Mucosa of rectum (tissue), 2 donors: Measurements from ENCODE around the gene PROM2.
"Not testable (repeated sequence)": the region's sequence is repeated elsewhere in the genome, so short reads cannot be mapped to it uniquely, and the experiment has no call there.

Experiments used
- H3K27ac ChIP-seq, 2 donors: one replicate each; pipeline ENCODE4 v1.7.0; 2013; ENCODE audit warnings: inconsistent platforms in 2 of 2, low read depth in 2 of 2, low read length in 2 of 2
- H3K27me3 ChIP-seq, 2 donors: one replicate each; pipeline ENCODE4 v1.7.0; 2013; ENCODE audit warnings: low read length in 2 of 2; ENCODE audit not compliant: control insufficient read depth in 2 of 2, insufficient read depth in 2 of 2
- H3K36me3 ChIP-seq, 2 donors: one replicate each; pipeline ENCODE4 v1.7.0; 2013; ENCODE audit warnings: low read length in 2 of 2; ENCODE audit not compliant: control insufficient read depth in 2 of 2, insufficient read depth in 2 of 2
- H3K4me1 ChIP-seq, 2 donors: one replicate each; pipeline ENCODE4 v1.7.0; 2013; ENCODE audit warnings: low read length in 2 of 2, mild to moderate bottlenecking in 1 of 2; ENCODE audit not compliant: control insufficient read depth in 2 of 2, insufficient read depth in 2 of 2
- H3K4me3 ChIP-seq, 2 donors: one replicate each; pipeline ENCODE4 v1.7.0; 2013; ENCODE audit warnings: low read length in 2 of 2
- H3K9ac ChIP-seq, 2 donors: one replicate each; pipeline ENCODE4 v1.7.0; 2013; ENCODE audit warnings: low read length in 2 of 2, low read depth in 1 of 2, mild to moderate bottlenecking in 1 of 2
- H3K9me3 ChIP-seq, 2 donors: one replicate each; pipeline ENCODE4 v1.7.0; 2013; ENCODE audit warnings: low read length in 2 of 2; ENCODE audit not compliant: control insufficient read depth in 2 of 2
- donor health status: healthy.
- donor health status: Normal muscosa, but diverticular disease.

Gene PROM2

GRCh38 chr2:95268211-95269035 lies 5.8 kb upstream of the PROM2 start:
- Histone ChIP-seq H3K4me3 (no peak overlapping the region), H3K36me3 (no peaks in the 10 kb centered on the region), H3K9ac (no peak overlapping the region), H3K27ac (no peak overlapping the region), H3K9me3 (no peaks in the 10 kb centered on the region), H3K27me3 (no peaks in the 10 kb centered on the region), H3K4me1 (peaks cover under 1 to 7% of the 10 kb centered on the region in 2 donors)

DNA sequence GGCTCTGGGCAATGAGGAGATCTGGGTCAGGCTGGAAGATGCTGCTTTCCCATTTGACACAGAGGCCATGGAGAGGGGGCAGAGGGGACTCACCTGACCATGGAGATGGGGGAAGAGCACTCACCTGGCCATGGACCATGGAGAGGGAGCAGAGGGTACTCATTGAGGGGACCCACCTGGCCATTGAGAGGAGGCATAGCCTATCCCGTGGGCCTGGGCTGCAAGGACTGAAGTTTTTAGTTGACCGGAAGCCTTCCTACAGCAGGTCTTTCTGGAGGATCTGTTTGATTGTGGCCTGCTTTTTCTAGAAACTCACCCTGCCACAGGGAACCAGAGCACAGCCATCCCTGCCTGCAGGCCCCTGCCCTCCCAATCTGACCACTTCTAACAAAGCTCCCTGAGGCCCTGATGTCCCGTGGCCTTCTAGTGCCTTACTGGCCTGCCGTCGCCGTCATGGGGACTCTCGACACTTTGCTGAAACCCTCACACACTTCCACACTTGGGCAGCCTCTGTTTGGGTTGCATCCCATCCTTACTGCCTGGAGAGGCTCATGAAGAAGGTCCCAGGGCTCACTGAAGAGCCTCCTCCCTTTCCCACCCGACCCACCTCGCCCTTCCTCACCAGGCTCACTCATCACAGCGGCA lies 5.1 kb upstream of the PROM2 start:
- H3K27ac ChIP-seq: no peak overlapping the region

DNA sequence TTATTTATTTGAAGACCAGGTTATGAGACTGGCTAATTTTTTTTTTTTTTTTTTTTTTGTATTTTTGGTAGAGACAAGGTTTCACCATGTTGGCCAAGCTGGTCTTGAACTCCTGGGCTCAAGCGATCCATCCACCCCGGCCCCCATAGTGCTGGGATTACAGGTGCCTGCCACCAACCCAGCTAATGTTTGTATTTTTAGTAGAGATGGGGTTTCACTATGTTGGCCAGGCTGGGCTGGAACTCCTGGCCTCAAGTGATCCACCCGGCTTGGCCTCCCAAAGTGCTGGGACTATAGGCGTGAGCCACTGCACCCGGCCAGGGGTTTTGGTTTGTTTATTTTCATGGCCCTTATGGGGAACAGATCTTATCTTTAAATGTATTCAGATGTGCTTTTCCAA lies 4.5 kb upstream of the PROM2 start:
- H3K27me3 ChIP-seq, H3K36me3 ChIP-seq, H3K4me3 ChIP-seq, H3K9me3 ChIP-seq, H3K27ac ChIP-seq, H3K9ac ChIP-seq: not testable (repeated sequence)
- peaks cover 6 to 19% of the 10 kb centered on the region in 2 donors for H3K4me1 ChIP-seq

More for the DNA sequence above, 5.1 kb upstream of the PROM2 start:
- Histone ChIP-seq H3K27me3 (no peaks in the 10 kb centered on the region), H3K9ac (no peak overlapping the region), H3K4me3 (no peak overlapping the region), H3K36me3 (no peaks in the 10 kb centered on the region), H3K4me1 (peaks cover 6 to 14% of the 10 kb centered on the region in 2 donors), H3K9me3 (no peaks in the 10 kb centered on the region)

DNA sequence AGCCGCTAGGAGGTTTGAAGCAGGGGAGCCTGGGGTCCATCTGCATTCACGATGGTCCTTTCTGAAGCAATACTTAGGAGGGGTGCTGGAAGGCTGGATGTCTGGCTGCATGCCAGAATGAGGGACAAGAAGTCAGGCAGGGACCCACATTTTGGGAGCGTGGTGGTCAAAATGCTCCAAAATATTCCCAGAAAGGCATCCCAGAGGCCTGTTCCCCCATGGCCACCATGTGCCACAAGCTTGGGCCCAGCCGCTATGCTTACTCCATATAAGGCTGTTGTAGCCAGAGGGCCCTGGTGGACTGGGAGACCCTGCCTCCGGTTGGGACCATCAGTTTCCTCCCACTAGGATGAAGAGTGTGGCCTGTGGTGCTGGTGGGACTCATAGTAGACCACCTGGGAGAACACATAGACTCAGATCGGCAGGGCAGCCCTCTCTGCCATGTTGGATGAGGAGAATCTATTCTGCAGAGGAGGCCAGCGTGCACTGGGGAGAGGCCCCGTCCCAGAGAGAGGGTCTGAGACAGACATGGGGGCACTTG lies 3.6 kb upstream of the PROM2 start:
- no peak overlapping the region for H3K9ac ChIP-seq
- H3K27ac ChIP-seq: no peak overlapping the region
- H3K9me3 ChIP-seq: no peaks in the 10 kb centered on the region
- peaks cover 6 to 26% of the 10 kb centered on the region in 2 donors for H3K4me1 ChIP-seq
- no peak overlapping the region for H3K4me3 ChIP-seq
- H3K27me3 ChIP-seq: no peaks in the 10 kb centered on the region
- no peaks in the 10 kb centered on the region for H3K36me3 ChIP-seq

- Histone ChIP-seq H3K4me1 (peaks cover 13 to 34% of the 10 kb centered on the region in 2 donors), H3K36me3 (no peaks in the 10 kb centered on the region), H3K27ac (no peak overlapping the region), H3K9ac (no peak overlapping the region), H3K9me3 (no peaks in the 10 kb centered on the region), H3K27me3 (no peaks in the 10 kb centered on the region), H3K4me3 (no peak overlapping the region)
Measured at GRCh38 chr2:95271381-95271971, 2.8 kb upstream of the PROM2 start.

GRCh38 chr2:95272299-95272751 lies 1.9 kb upstream of the PROM2 start:
- H3K36me3 ChIP-seq: no peaks in the 10 kb centered on the region
- H3K9me3 ChIP-seq: no peaks in the 10 kb centered on the region

GRCh38 chr2:95272781-95273180 lies 1.5 kb upstream of the PROM2 start:
- H3K9me3 ChIP-seq: no peaks in the 10 kb centered on the region
- H3K4me3 ChIP-seq: no peak overlapping the region
- no peak overlapping the region for H3K27ac ChIP-seq
- no peaks in the 10 kb centered on the region for H3K36me3 ChIP-seq
- H3K4me1 ChIP-seq: peaks cover 24 to 46% of the 10 kb centered on the region in 2 donors
- no peaks in the 10 kb centered on the region for H3K27me3 ChIP-seq
- no peak overlapping the region for H3K9ac ChIP-seq

More at GRCh38 chr2:95272299-95272751, 1.9 kb upstream of the PROM2 start:
- no peak overlapping the region for H3K9ac ChIP-seq
- H3K27ac ChIP-seq: no peak overlapping the region
- peaks cover 20 to 42% of the 10 kb centered on the region in 2 donors for H3K4me1 ChIP-seq
- no peak overlapping the region for H3K4me3 ChIP-seq
- H3K27me3 ChIP-seq: no peaks in the 10 kb centered on the region

- peak overlapping the region; percentile 77 to 79 for H3K27ac ChIP-seq
- peak overlapping the region; percentile 13 to 14 for H3K9ac ChIP-seq
- H3K27me3 ChIP-seq: no peaks in the 10 kb centered on the region
- H3K9me3 ChIP-seq: no peaks in the 10 kb centered on the region
- H3K4me3 ChIP-seq: peak overlapping the region in 1 of 2 donors; percentile 61
- H3K4me1 ChIP-seq: peaks cover 27 to 47% of the 10 kb centered on the region in 2 donors
- H3K36me3 ChIP-seq: no peaks in the 10 kb centered on the region
Measured at GRCh38 chr2:95273566-95274290, 521 bp upstream of the PROM2 start.

- Histone ChIP-seq H3K36me3 (peaks cover 0 to 1% of the 10 kb centered on the region in 2 donors), H3K9ac (peak overlapping the region; percentile 75 to 76), H3K9me3 (no peaks in the 10 kb centered on the region), H3K4me1 (peaks cover 27 to 47% of the 10 kb centered on the region in 2 donors), H3K4me3 (peak overlapping the region; percentile 61 to 65), H3K27me3 (no peaks in the 10 kb centered on the region), H3K27ac (peak overlapping the region; percentile 77 to 79)
Measured at GRCh38 chr2:95275151-95275515, 884 bp downstream of the PROM2 start.
